H1 (cell line): ENCODE measurements around the gene ARL9. TPM values are rescaled to one million over a fixed set of nuclear protein-coding genes. Genes with fewer than 3 reads are reported as not detected.

ENCODE experiments used
- EGR1 ChIP-seq: IDR thresholded peaks from 2 replicates; pipeline ENCODE4 v1.6.1; 2011; ENCODE audit warnings: low read depth, low read length, borderline replicate concordance
- polyA plus RNA-seq, 7 experiments: library from polyadenylated mRNA; depleted of rRNA in 3 of 7; stranded (reverse) in 5 of 7; unstranded in 2 of 7; fragments of >200 nt in 5 of 7; fragments of 200-250 nt in 2 of 7; gene quantifications; 1 replicate in 5 of 7; 2 replicates in 1 of 7; 4 replicates in 1 of 7; pipeline versions ENCODE4 v1.2.1 to v1.2.3, GENCODE V29; 2011 to 2013; ENCODE audit warnings: missing spikeins in 2 of 7, mixed read lengths in 2 of 7
- total RNA-seq: library from RNA; stranded (reverse); fragmentation: NEBNext Ultra II Directional; extraction: Animal tissue kit (Norgen Biotek cat#: 25700); gene quantifications from 2 replicates; pipeline ENCODE4 v1.2.1, GENCODE V29; 2021

Gene ARL9
- total and polyA plus RNA-seq, 2 of the 8 experiments (the other 6 are each of a cell fraction or from before 2014, with no cell fraction given), result 0.60 to 0.76 TPM

GRCh38 chr4:56477192-56477702, 28.3 kb upstream of the ARL9 start (continued):
- no peak for TF ChIP-seq EGR1
- TF ChIP-seq, all 59 proteins: peak for 0
